Heart left ventricle (tissue), 16 donors: ENCODE data around the gene PACRG. TPM values are rescaled to one million over a fixed set of nuclear protein-coding genes. Genes with fewer than 3 reads are reported as not detected.
A peak's percentile ranks its signal among the peaks of the same experiment; 100 is the strongest.

Experiments used
- ATAC-seq, 4 donors: fragments of 200-7000 bp; cut with Tn5 transposase; one replicate each; pipeline ENCODE4 v1.9.1; 2020 to 2022; ENCODE audit warnings: moderate library complexity in 4 of 4, mild to moderate bottlenecking in 3 of 4, moderate number of reproducible peaks in 1 of 4
- DNase-seq, 5 donors: peaks; one replicate each; pipeline ENCODE4 v3.0.0-alpha.2; 2020
- H3K27ac ChIP-seq, 12 donors: fragments of 200-600 bp; sonication (generic) in 4 of 12; one replicate each; pipeline versions ENCODE4 v1.5.0 to v1.8.0; 2016 to 2022; ENCODE audit warnings: mild to moderate bottlenecking in 2 of 12
- H3K27me3 ChIP-seq, 9 donors: fragments of 200-600 bp; sonication (generic) in 2 of 9; one replicate each; pipeline versions ENCODE4 v1.5.1 to v1.8.0; 2016 to 2022; ENCODE audit warnings: mild to moderate bottlenecking in 3 of 9
- H3K36me3 ChIP-seq, 9 donors: fragments of 200-600 bp; sonication (generic) in 2 of 9; one replicate each; pipeline versions ENCODE4 v1.5.0 to v1.8.0; 2018 to 2022; ENCODE audit warnings: mild to moderate bottlenecking in 2 of 9
- H3K4me1 ChIP-seq, 12 donors: fragments of 200-600 bp; sonication (generic) in 4 of 12; one replicate each; pipeline versions ENCODE4 v1.5.0 to v1.8.0; 2016 to 2022; ENCODE audit warnings: mild to moderate bottlenecking in 3 of 12
- H3K4me3 ChIP-seq, 12 donors: fragments of 200-600 bp; sonication (generic) in 4 of 12; one replicate each; pipeline versions ENCODE4 v1.5.0 to v1.8.0; 2017 to 2022; ENCODE audit warnings: mild to moderate bottlenecking in 9 of 12, moderate library complexity in 4 of 12
- H3K9me3 ChIP-seq, 12 donors: fragments of 200-600 bp; sonication (generic) in 4 of 12; one replicate each; pipeline versions ENCODE4 v1.5.0 to v1.8.0; 2016 to 2022; ENCODE audit warnings: mild to moderate bottlenecking in 1 of 12
- CTCF ChIP-seq, 12 donors: fragments of 200-600 bp; sonication (generic) in 4 of 12; IDR thresholded peaks; one replicate each; pipeline versions ENCODE4 v1.5.0 to v1.8.0; 2018 to 2022; ENCODE audit warnings: antibody characterized with exemption in 12 of 12, mild to moderate bottlenecking in 5 of 12
- POLR2A ChIP-seq, 2 donors: fragments of 450-650 bp; IDR thresholded peaks; one replicate each; pipeline ENCODE4 v1.6.1; 2017; ENCODE audit warnings: antibody characterized with exemption in 2 of 2, mild to moderate bottlenecking in 2 of 2, moderate library complexity in 2 of 2
- WGBS, 4 donors: extraction: QIAGEN DNeasy Blood & Tissue Kit in 2 of 4; methylation state at CpG; one replicate each; pipeline versions ENCODE4 v1.1.5 to v1.1.7; 2013 to 2018; 5-methylcytosine and 5-hydroxymethylcytosine counted together
- intact Hi-C, 10 donors: fragments of 100-400 bp; cut with DNase I; formaldehyde crosslinking; loops; one replicate each; pipeline versions ENCODE4 v1.11.1 to v1.14.2; 2022
- polyA plus RNA-seq, 2 donors: library from polyadenylated mRNA; stranded (reverse); fragments of 200-250 nt; gene quantifications; one replicate each; pipeline ENCODE4 v1.2.3, GENCODE V29; 2013
- total RNA-seq, 9 donors: library from RNA; depleted of rRNA in 2 of 9; stranded (reverse); fragments of >200 nt in 2 of 9; fragmentation: NEBNext Ultra II Directional in 3 of 9; extraction: Animal tissue kit (Norgen Biotek cat#: 25700) in 3 of 9; gene quantifications; one replicate each; pipeline versions ENCODE4 v1.1.0 to v1.2.4, GENCODE V29; 2016 to 2023
- donor health status: ischemic (EF 13 %, LVEDD 7.1; RV severe dilation, severe dysfunction).
- donor health status: healthy with polysubstance abuse.
- donor health status: DM: no; HTN: yes; CAD: no.
- donor health status: DM: no; HTN: no; CAD: no.
- donor health status: ischemic (EF 25% LVEDD 6.9; RV normal size, moderate dysfunction).
- donor health status: ischemic (EF 25% LVEDD 5.7; RV mildly dilated, moderate dysfunction).
- donor health status: healthy.
- donor health status: DM: yes; HTN: yes; CAD: no.
- donor health status: ischemic (EF 35%, LVEDD 5.7; RV mildly dilated, moderate dysfunction).
- donor health status: nonischemic (EF 11% LVEDD 7.7; RV severe dilation, severe dysfunction).
- donor health status: DM: yes; HTN: yes; CAD: no.
- donor health status: PGD.
- donor health status: ischemic (EF 29% LVEDD 5.4; RV normal size, mild dysfunction).
- donor health status: nonischemic (EF 23%, LVEDD 6.1; RV moderate dilation, normal function).

Gene PACRG
- total and polyA plus RNA-seq, 11 donors, result 2.0 to 83.3 (median 11.8) TPM

- Histone ChIP-seq H3K9me3 (no peaks in the 10 kb centered on the region), H3K36me3 (no peaks in the 10 kb centered on the region), H3K4me1 (peaks cover 0 to 22% (median 0%) of the 10 kb centered on the region in 12 donors), H3K4me3 (no peak overlapping the region), H3K27ac (peak overlapping the region in 9 of 12 donors; percentile 19 to 86 (median 82)), H3K27me3 (no peaks in the 10 kb centered on the region)
- DNase-seq, result no peak
- TF ChIP-seq POLR2A (IDR thresholded peaks at IDR 0.05) (no peak), CTCF (IDR thresholded peaks at IDR 0.05) (no peak)
- ATAC-seq, result peak in 1 of 4 donors; percentile 17
- WGBS, 4 donors, result 88 to 92% (median 90%) methylated on average over 22 of the region's 22 CpGs
- intact Hi-C loops, result loop anchor here in 1 of 10 donors (10.0 kb wide), 2 partner anchors 124 to 814 kb away; partner anchors contain the start of gene QKI
Measured at GRCh38 chr6:163290545-163291274, 562.9 kb downstream of the PACRG start.

GRCh38 chr6:163291622-163292021 lies 563.8 kb downstream of the PACRG start:
- whole genome bisulfite sequencing, 4 donors, result 69 to 73% (median 71%) methylated on average over 5 of the region's 5 CpGs
- TF ChIP-seq CTCF (IDR thresholded peaks at IDR 0.05) (no peak), POLR2A (IDR thresholded peaks at IDR 0.05) (no peak)
- H3K4me3 ChIP-seq, result no peak overlapping the region
- DNase-seq (no peak), ATAC-seq (no peak)
- H3K36me3 ChIP-seq, result no peaks in the 10 kb centered on the region
- intact Hi-C loops, result loop anchor here in 1 of 10 donors (10.0 kb wide), 2 partner anchors 123 to 813 kb away; partner anchors contain the start of gene QKI
- no peaks in the 10 kb centered on the region for H3K27me3 ChIP-seq
- no peaks in the 10 kb centered on the region for H3K9me3 ChIP-seq
- H3K27ac ChIP-seq, result peak overlapping the region in 3 of 12 donors; percentile 15 to 34 (median 30)
- peaks cover 0 to 22% (median 0%) of the 10 kb centered on the region in 12 donors for H3K4me1 ChIP-seq

GRCh38 chr6:163293286-163293685 lies 565.5 kb downstream of the PACRG start:
- Histone ChIP-seq H3K27ac (peak overlapping the region in 2 of 12 donors; percentile 25 to 30), H3K36me3 (no peaks in the 10 kb centered on the region), H3K4me3 (no peak overlapping the region), H3K4me1 (peaks cover 0 to 27% (median 0%) of the 10 kb centered on the region in 12 donors), H3K9me3 (no peaks in the 10 kb centered on the region), H3K27me3 (no peaks in the 10 kb centered on the region)
- DNase-seq, result no peak
- WGBS, 4 donors, result 61 to 69% (median 65%) methylated on average over 6 of the region's 6 CpGs
- intact Hi-C loops, result loop anchor here in 1 of 10 donors (10.0 kb wide), 2 partner anchors 122 to 812 kb away; partner anchors contain the start of gene QKI
- TF ChIP-seq CTCF (IDR thresholded peaks at IDR 0.05) (no peak), POLR2A (IDR thresholded peaks at IDR 0.05) (no peak)
- ATAC-seq, result no peak

GRCh38 chr6:163294734-163295133 lies 567.0 kb downstream of the PACRG start:
- ATAC-seq, result no peak
- TF ChIP-seq CTCF (IDR thresholded peaks at IDR 0.05), result no peak
- no peak for TF ChIP-seq POLR2A (IDR thresholded peaks at IDR 0.05)
- Histone ChIP-seq H3K4me1 (peaks cover 0 to 21% (median 0%) of the 10 kb centered on the region in 12 donors), H3K4me3 (no peak overlapping the region), H3K36me3 (no peaks in the 10 kb centered on the region), H3K9me3 (no peaks in the 10 kb centered on the region), H3K27me3 (no peaks in the 10 kb centered on the region), H3K27ac (no peak overlapping the region)
- intact Hi-C loops, result loop anchor here in 2 of 10 donors (5.0 to 10.0 kb wide), 3 partner anchors 118 to 810 kb away; partner anchors contain the start of gene QKI (in 2 of the 2)
- DNase-seq, result no peak
